ENCODE data around the gene CD300LG. TPM values are rescaled to one million over a fixed set of nuclear protein-coding genes. Genes with fewer than 3 reads are reported as not detected.

Gene CD300LG
- total RNA-seq, 6 experiments from 2014 or later: 0.12 to 0.73 (median 0.55) TPM; not detected in 1

DNA sequence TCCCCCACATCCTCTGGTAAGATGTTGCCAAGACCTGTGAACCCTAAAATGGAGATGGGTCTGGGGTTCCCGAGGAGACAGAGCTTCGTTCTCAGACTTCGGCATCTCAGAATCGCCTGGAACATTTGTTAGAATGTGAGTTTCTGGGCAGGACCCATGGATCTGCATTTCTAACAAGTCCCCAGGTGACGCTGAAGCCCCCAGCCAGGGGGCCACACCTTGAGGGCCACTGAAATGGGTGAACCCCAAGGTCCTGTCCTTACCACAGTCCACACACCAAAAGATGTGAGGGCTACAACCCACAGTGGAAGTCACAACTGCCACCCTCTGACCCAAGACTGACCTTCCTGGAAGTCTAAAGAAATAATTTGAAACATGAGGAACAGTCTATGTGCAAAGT, 28.0 kb upstream of the CD300LG start:
- no peak for ATAC-seq
- Histone ChIP-seq H3K36me3 (no peaks in the 10 kb centered on the region), H3K4me3 (no peak overlapping the region), H3K27me3 (no peaks in the 10 kb centered on the region), H3K27ac (no peak overlapping the region), H3K9me3 (no peaks in the 10 kb centered on the region), H3K4me1 (no peaks in the 10 kb centered on the region)
- 76% methylated on average over 3 of the region's 5 CpGs for WGBS (ENCODE audit: insufficient coverage, low coverage, low lambda C conversion rate, missing lambda C conversion rate)
- TF ChIP-seq CTCF (IDR thresholded peaks at IDR 0.05): no peak
- TF ChIP-seq POLR2A (IDR thresholded peaks at IDR 0.05): no peak
- DNase-seq: no peak
- intact Hi-C loops (cut with DNase I): no loop called here

GRCh38 chr17:43820759-43821158, 26.2 kb upstream of the CD300LG start:
- no peak for ATAC-seq
- H3K4me1 ChIP-seq: no peaks in the 10 kb centered on the region
- H3K9me3 ChIP-seq: no peaks in the 10 kb centered on the region
- H3K27ac ChIP-seq: no peak overlapping the region
- no peak for DNase-seq
- intact Hi-C loops (cut with DNase I): no loop called here
- no peaks in the 10 kb centered on the region for H3K36me3 ChIP-seq
- H3K4me3 ChIP-seq: no peak overlapping the region
- no peak for TF ChIP-seq POLR2A (IDR thresholded peaks at IDR 0.05)
- TF ChIP-seq CTCF (IDR thresholded peaks at IDR 0.05): no peak
- WGBS (ENCODE audit: insufficient coverage, low coverage, low lambda C conversion rate, missing lambda C conversion rate): 92% methylated on average over 5 of the region's 14 CpGs
- no peaks in the 10 kb centered on the region for H3K27me3 ChIP-seq

GRCh38 chr17:43822570-43823190, 24.3 kb upstream of the CD300LG start:
- DNase-seq (peak in 1 of 3 donors; percentile 37), ATAC-seq (no peak)
- Histone ChIP-seq H3K36me3 (no peaks in the 10 kb centered on the region), H3K27ac (no peak overlapping the region), H3K4me1 (no peaks in the 10 kb centered on the region), H3K4me3 (no peak overlapping the region), H3K9me3 (no peaks in the 10 kb centered on the region), H3K27me3 (no peaks in the 10 kb centered on the region)
- TF ChIP-seq CTCF (IDR thresholded peaks at IDR 0.05) (no peak), POLR2A (IDR thresholded peaks at IDR 0.05) (no peak)
- intact Hi-C loops (cut with DNase I): no loop called here
- WGBS (ENCODE audit: insufficient coverage, low coverage, low lambda C conversion rate, missing lambda C conversion rate): 100% methylated on average over 1 of the region's 5 CpGs

- no peaks in the 10 kb centered on the region for H3K36me3 ChIP-seq
Measured at GRCh38 chr17:43823350-43824084, 23.5 kb upstream of the CD300LG start.

More at GRCh38 chr17:43823350-43824084, 23.5 kb upstream of the CD300LG start:
- H3K27ac ChIP-seq: no peak overlapping the region
- intact Hi-C loops (cut with DNase I): no loop called here
- no peaks in the 10 kb centered on the region for H3K27me3 ChIP-seq
- no peak overlapping the region for H3K4me3 ChIP-seq
- H3K9me3 ChIP-seq: no peaks in the 10 kb centered on the region
- DNase-seq (peak in 2 of 3 donors; percentile 10 to 42), ATAC-seq (peak in 1 of 4 donors; percentile 12)
- no peak for TF ChIP-seq POLR2A (IDR thresholded peaks at IDR 0.05)
- TF ChIP-seq CTCF (IDR thresholded peaks at IDR 0.05): no peak
- no peaks in the 10 kb centered on the region for H3K4me1 ChIP-seq
- whole genome bisulfite sequencing (ENCODE audit: insufficient coverage, low coverage, low lambda C conversion rate, missing lambda C conversion rate): 75% methylated on average over 3 of the region's 10 CpGs

Measured in right lobe of liver (tissue), 6 donors.